ENCODE results near the gene DDX3X. TPM values are rescaled to one million over a fixed set of nuclear protein-coding genes. Genes with fewer than 3 reads are reported as not detected.

Gene DDX3X
- total RNA-seq, 2 donors from 2014 or later = 248 to 259 TPM

Other genes starting within 250 kb of the DDX3X start
- 10 to 100 TPM; 70.5 to 74.9 TPM for gene USP9X, start 248.7 kb upstream of the DDX3X start, total RNA-seq
- gene NYX, start 113.2 kb downstream of the DDX3X start, total RNA-seq = not detected

All from activated naive CD4-positive, alpha-beta T cell treated with anti-CD3 and anti-CD28 coated beads, Interleukin-2, amount 50 U/mL, for 72 hours (primary cell).